RCC 7860 (cell line): ENCODE results near the gene TIE1.

Experiments used
- DNase-seq: peaks from one replicate; pipeline ENCODE4 v3.0.0-alpha.2; 2015; ENCODE audit warnings: low spot score
- FAIRE-seq: peaks from 2 replicates; lab custom pipeline; 2012; peaks lifted over from hg19 to GRCh38; lab: Jason Lieb, UNC

Gene TIE1

DNA sequence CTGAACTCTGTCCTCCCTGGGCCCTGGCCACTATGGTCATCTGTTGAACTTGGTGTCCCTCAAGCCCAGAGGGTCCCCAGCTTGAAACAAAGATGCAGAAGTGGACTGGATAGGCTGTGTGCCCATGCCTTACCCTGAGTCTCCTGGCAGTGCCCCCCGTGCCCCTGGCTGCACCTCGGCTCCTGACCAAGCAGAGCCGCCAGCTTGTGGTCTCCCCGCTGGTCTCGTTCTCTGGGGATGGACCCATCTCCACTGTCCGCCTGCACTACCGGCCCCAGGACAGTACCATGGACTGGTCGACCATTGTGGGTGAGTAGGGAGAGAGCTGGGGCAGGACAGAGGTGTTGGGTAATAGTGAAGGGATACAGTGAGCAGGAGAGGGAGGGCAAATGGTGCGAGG lies 10.7 kb downstream of the TIE1 start:
- DNase-seq: no peak
- FAIRE-seq: no peak

DNA sequence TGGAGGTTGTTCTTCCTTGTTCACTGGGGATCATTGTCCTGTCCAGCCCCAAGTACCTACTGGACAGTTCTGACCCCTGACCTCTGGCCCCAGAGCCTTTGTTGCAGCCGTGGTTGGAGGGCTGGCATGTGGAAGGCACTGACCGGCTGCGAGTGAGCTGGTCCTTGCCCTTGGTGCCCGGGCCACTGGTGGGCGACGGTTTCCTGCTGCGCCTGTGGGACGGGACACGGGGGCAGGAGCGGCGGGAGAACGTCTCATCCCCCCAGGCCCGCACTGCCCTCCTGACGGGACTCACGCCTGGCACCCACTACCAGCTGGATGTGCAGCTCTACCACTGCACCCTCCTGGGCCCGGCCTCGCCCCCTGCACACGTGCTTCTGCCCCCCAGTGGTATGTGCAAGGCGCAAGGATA lies 11.4 kb downstream of the TIE1 start:
- FAIRE-seq (no peak), DNase-seq (no peak)

DNA sequence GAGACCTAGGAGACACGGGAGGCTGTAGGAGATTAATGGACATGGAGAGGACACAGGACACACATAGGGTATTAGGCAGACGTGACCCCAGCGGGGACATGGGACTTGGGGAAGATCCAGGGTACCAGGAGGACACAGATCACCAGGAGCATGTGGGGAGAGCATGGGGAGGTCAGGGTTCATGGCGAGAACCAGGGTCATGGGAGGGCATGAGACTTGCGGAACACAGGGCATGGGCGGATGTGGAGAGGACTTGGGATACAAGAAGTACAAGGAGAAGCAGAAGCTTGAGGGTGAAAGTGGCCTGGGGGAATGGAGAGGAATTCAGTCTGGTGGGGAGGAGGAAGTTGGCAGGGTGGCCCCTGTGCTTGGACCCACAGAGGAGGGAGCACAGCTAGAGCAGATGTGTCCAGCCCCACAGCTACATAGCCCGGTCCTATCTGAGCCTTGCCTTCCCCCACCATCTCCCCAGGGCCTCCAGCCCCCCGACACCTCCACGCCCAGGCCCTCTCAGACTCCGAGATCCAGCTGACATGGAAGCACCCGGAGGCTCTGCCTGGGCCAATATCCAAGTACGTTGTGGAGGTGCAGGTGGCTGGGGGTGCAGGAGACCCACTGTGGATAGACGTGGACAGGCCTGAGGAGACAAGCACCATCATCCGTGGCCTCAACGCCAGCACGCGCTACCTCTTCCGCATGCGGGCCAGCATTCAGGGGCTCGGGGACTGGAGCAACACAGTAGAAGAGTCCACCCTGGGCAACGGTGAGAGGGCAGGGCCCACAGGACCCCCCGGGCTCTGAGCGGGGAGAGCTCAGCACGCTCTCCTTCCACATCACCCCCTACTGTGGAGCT lies 12.1 kb downstream of the TIE1 start:
- FAIRE-seq (no peak), DNase-seq (no peak)

DNA sequence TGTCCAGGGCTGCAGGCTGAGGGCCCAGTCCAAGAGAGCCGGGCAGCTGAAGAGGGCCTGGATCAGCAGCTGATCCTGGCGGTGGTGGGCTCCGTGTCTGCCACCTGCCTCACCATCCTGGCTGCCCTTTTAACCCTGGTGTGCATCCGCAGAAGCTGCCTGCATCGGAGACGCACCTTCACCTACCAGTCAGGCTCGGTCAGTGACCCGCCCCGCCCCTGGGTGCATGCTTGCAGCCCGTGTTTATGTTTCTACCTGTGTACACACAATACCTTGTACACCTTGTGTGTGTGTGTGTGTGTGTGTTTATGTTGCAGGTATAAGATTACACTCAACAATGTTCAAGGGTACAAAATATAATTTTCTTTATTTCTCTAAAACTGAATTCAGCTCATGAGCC lies 13.0 kb downstream of the TIE1 start:
- DNase-seq: no peak
- FAIRE-seq: no peak

DNA sequence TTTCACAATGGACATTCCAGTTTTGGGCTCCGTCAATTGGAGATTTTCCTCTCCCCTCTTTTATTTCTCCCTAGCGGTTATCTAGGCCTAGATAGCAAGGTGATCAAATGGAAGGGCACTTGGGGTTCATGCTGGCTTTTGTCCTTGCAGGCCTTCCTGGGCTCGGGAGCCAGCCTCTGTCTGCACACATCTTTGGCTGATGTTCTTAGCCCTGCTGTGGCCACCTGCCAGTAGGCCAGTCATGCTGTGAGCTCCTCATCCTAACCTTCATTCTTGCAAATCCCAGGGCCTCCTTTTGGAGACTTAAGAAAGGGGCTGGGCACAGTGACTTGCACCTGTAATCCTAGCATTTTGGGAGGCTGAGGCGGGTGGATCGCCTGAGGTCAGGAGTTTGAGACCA lies 13.5 kb downstream of the TIE1 start:
- DNase-seq: no peak
- FAIRE-seq: no peak

DNA sequence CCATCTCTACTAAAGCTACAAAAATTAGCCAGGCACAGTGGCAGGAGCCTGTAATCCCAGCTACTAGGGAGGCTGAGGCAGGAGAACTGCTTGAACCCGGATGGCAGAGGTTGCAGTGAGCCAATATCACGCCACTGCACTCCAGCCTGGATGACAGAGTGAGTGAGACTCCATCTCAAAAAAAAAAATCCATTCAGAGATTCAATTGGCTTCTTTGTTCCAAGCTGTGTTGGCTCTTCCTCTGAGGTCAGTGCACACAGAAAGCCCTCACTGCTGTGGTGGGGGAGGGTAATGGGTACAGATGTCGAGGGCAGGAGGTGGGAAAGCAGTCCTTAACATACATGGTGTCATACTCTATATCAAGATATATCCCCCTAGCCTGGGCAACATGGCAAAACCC lies 14.7 kb downstream of the TIE1 start:
- FAIRE-seq: no peak
- no peak for DNase-seq

DNA sequence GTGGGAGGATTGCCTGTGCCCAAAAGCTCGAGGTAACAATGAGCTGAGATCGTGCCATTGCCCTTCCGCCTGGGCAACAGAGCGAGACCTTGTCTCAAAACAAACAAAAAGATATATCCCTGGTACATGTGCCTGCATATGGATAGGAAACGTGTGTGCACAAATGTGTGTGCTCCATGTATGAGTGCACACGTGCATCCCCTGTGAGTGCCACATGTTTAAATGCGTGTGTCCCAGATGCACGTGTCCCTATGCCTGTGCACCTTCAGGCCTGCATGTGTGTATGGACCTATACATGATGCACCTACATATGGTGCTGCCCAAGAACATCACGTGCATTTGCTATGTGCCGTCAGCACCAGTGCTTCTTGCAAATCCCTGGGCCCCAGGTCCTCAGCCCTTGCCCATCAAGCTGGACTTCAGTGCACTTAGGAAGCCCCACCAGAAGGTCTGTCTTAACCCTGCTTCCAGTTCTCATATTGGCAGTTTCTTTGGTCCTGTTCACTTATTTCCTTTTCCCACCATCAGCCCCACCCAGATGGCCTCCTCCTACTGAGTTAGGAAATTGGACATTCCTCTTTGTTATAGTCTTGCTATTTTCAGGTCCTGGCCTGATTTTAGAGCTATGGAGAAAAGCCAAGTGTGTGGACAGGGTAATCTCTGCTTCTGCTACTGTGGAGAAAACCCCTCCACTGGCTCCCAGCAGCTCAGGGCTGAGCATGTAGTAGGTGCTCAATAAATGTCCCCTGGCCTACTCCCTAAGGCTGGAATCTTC lies 15.4 kb downstream of the TIE1 start:
- DNase-seq: no peak
- FAIRE-seq: no peak

DNA sequence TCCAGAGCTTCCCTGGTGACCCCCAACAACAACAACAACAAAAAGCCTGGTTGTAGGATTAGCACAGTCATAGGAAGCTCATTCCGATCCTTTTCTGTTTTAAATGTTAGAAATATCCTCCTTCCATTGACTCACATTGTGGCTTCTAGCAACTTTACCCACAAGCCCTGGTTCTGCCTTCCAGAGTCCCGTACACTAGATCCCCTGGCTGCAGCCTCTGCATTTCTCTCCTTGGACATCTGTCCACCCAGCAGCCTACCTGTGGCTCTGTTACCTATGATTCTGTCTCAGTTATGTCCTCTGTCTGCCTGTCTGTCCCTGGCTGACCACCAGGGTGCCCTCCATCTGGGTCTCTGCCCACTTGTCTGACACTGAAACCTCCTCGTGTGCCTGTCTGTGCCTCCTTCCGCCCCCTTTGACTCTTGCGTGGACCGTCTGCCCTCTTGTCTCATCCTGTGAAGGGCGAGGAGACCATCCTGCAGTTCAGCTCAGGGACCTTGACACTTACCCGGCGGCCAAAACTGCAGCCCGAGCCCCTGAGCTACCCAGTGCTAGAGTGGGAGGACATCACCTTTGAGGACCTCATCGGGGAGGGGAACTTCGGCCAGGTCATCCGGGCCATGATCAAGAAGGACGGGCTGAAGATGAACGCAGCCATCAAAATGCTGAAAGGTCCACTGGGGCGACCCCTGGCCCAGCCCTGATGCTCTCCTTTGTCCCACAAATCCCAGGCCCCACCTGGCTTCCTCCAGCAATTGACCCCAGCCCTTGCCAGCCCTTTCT lies 16.1 kb downstream of the TIE1 start:
- DNase-seq: no peak
- no peak for FAIRE-seq

DNA sequence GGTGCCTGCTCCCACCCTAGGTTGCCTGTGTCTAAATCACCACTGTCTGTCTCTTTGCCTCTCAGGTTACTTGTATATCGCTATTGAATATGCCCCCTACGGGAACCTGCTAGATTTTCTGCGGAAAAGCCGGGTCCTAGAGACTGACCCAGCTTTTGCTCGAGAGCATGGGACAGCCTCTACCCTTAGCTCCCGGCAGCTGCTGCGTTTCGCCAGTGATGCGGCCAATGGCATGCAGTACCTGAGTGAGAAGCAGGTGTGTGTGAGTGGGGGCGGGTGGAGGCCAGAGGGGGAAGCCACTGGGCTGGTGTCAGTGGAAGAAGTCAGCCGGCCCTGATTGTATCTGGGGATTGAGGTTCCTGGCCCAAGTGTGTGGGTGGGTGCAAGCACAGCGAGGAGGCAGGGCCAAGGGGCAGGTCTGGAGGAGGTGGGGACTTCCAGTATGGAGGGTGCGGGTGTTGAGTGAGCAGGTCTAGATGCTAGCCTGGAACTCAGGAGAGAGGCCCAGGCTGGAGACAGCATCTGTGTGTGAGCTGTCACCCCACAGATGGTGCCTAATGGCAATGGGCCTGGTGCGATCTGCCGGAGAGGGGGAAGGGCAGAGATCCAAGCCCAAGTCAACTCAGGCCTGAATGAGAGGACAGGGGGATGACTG lies 17.2 kb downstream of the TIE1 start:
- FAIRE-seq: no peak

DNA sequence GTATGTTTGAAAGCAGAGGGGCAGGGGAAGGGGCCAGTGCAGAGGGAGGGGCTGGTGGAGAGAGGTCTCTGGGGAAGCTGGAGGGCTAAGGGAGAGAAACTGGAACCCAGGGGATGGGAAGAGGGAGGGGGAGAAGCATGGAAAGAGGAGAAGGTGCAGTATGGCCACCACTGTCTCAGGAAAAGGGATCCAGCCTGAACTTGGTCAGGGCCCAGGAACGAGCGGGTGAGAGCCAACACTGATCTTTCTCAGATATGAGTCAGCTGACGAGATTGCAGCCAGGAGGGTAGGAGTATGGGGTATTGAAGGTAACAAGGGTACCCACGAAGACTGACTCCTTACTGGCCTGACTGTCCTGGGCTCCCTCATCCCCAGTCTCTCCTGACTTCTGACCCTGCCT lies 18.0 kb downstream of the TIE1 start:
- FAIRE-seq (no peak), DNase-seq (no peak)

More for the DNA sequence above, 17.2 kb downstream of the TIE1 start:
- no peak for DNase-seq

DNA sequence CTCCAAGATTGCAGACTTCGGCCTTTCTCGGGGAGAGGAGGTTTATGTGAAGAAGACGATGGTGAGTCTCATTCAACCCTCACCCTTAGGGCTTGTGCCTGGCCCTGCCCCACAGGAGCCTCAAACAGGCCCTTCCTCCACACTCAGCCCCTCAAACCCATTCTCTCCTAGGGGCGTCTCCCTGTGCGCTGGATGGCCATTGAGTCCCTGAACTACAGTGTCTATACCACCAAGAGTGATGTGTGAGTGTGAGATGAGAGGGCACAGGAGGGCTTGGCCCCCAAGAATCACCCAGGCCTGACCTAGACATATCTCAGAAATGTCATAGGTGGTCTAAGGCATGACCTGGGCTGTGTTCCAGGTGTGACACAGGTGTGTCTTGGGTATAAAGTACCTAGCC lies 18.5 kb downstream of the TIE1 start:
- DNase-seq: no peak

DNA sequence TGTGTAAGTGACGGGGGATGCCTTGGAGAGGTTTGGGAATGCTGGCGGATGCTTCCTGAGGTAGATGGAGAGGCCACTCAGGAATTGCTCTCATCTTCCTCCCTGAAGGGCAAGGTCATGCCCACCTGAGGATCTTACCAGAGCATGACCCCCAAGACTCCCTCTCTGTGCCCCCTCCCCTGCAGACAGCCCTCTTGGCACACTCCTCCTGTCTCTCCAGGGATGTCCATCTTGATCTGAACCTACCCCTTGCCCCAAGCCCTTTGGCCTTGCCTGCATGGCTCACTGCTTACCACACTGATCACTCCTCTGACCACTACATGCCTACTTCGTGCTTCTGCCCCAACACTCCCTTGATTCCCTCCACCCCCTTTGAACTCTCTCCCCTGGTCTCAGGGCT lies 19.0 kb downstream of the TIE1 start:
- FAIRE-seq (no peak), DNase-seq (no peak)

More for the DNA sequence above, 18.5 kb downstream of the TIE1 start:
- FAIRE-seq: no peak

DNA sequence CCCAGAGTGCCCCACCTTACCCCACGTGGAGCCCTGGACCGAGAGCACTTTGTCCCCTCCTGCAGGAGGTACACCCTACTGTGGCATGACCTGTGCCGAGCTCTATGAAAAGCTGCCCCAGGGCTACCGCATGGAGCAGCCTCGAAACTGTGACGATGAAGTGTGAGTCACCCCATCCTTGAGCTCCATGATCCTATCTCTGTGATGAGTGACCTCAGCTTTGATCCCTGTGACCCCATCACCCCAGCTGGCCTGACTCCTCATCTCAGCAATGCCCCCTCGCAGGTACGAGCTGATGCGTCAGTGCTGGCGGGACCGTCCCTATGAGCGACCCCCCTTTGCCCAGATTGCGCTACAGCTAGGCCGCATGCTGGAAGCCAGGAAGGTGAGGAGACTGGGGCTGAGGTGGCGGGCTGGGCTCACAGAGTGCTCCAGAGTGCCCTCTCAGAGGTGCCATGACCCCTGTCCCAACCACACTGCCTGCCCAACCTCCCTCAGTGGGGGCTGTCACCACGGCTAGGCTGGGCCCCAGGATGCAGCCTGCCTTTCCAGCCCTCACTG lies 20.6 kb downstream of the TIE1 start:
- DNase-seq (no peak), FAIRE-seq (no peak)

DNA sequence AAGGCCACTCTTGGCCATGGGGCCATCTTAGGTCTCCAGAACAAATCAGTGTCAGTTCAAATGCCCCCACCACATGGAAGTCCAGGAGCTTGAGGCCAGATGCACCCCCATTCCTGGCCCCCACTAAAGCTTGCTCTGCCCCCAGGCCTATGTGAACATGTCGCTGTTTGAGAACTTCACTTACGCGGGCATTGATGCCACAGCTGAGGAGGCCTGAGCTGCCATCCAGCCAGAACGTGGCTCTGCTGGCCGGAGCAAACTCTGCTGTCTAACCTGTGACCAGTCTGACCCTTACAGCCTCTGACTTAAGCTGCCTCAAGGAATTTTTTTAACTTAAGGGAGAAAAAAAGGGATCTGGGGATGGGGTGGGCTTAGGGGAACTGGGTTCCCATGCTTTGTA lies 21.7 kb downstream of the TIE1 start:
- no peak for FAIRE-seq
- DNase-seq: no peak

DNA sequence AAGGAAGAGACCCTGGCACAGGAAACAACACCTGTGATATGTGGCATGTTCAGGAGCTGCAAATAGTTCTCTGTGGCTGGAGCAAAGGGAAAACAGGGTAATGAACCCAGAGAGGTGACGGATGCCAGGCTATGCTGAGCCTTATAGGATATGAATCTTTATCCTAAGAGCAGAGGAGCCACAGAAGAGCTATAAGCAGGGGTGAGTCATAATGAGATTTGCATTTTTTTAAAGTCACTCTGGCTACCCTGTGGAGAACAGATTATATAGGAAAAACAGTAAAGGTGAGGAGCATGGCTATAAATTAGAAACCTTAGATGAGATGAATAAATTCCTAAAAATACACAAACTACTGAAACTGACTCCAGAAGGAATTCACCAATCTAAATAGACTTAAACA lies 24.0 kb downstream of the TIE1 start:
- no peak for FAIRE-seq
- DNase-seq: no peak

DNA sequence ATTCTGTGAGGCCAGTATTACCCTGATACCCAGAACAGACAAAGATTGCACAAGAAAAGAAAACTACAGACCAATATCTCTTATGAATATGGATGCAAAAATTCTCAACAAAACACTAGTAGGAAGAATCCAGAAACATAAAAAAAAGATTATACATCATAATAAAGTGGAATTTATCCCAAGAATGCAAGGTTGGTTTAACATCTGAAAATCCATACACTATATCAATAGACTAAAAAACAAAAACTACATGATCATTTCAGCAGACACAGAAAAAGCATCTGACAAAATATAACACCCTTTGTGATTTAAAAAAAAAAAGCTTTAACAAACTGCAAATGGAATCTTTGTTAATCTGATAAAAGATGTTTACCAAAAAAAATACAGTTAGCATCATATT lies 24.6 kb downstream of the TIE1 start:
- DNase-seq (no peak), FAIRE-seq (no peak)

DNA sequence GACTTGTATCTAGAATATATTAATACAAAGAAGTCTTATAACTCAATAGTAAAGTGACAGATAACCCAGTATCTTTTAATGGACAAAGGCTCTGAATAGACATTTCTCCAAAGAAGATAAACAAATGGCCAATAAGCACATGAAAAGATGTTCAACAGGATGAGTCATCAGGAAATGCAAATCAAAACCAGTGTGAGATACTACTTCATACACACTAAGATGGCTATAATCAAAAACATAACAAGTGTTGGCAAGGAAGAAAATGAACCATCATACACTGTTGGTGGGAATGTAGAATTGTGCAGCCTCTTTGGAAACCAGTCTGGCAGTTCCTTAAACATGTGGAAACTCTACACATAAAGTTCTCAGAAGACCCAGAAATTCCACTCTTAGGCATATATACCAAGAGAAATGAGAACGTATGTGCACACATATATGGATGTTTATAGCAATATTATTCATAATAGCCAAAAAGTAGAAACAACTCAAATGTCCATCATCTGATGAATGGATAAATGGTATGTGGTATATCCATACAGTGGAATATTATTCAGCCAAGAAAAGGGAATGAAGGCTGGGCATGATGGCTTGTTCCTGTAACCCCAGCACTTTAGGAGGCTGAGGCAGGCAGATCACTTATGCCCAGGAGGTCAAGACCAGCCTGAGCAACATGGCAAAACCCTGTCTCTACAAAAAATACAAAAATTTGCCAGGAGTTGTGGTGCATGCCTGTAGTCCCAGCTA lies 26.9 kb downstream of the TIE1 start:
- DNase-seq (no peak), FAIRE-seq (no peak)

DNA sequence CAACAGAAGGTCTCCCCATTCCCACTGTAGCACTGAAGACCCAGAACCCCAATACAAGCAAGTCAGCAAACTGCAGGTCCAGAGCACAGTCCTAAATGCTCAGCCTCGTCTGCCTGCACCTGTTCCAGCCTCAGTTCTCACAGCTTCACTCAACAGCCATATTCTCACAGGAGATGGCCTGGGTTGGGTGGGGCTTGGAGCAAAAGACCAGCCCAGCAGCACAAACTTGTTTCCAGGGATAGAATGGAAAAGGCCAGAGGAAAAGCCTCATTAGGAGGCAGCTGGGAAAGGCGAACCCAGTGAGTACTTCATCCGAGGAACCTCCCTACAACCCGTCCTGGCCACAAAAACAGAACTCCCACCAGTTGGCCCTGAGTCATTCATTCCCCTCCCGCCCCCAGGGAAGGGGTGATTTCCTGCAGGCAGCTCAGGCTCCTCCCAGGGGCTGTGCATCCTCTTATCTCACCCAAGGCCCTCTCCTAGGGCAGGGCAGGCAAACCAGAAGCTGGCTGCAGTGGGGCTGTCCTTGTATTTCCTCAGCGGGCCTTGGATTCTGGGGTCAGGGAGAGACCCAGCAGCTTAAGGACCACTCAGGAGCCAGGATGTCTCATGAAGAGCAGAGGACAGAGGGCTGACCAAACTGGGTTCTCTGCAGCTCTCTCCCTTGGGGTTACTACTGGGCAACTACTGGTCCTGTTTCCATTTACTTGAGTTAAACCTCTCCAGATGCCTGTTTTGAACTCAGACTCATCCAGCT lies 29.4 kb downstream of the TIE1 start:
- peak; percentile 66 for DNase-seq
- FAIRE-seq: no peak

DNA sequence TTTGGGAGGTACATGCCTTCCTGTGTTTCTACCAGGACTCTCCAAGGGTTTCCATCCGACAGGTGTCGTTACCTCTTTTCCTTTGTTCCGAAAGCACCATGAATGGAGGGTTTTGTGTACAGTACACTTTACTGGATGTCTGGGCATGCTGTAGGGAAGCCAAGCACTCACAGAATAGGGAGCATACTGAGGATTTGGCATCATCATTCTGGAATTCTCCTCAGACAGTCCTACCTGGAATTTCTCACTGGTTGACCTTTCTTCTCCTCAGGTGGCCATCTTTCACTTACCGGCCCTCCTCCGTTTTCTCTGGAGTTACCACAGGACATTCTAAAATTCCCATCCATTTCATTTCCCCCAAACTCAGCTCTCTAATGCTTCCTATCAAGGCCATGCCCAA lies 30.9 kb downstream of the TIE1 start:
- DNase-seq (no peak), FAIRE-seq (no peak)
